Mucosa of descending colon (tissue), 3 donors: ENCODE measurements around the gene ACSL1. TPM values are rescaled to one million over a fixed set of nuclear protein-coding genes. Genes with fewer than 3 reads are reported as not detected.

Source experiments
- ATAC-seq: fragments of 200-7000 bp; cut with Tn5 transposase; one replicate; pipeline ENCODE4 v1.9.1; 2020; ENCODE audit warnings: mild to moderate bottlenecking, moderate library complexity
- DNase-seq, 3 donors: peaks; one replicate each; pipeline ENCODE4 v3.0.0-alpha.2; 2020
- H3K36me3 ChIP-seq: fragments of 200-600 bp; one replicate; pipeline ENCODE4 v1.8.0; 2021; ENCODE audit warnings: low read depth, mild to moderate bottlenecking
- H3K4me1 ChIP-seq: fragments of 200-600 bp; one replicate; pipeline ENCODE4 v1.8.0; 2021; ENCODE audit warnings: low read depth, mild to moderate bottlenecking
- H3K4me3 ChIP-seq: fragments of 200-600 bp; one replicate; pipeline ENCODE4 v1.8.0; 2021; ENCODE audit warnings: mild to moderate bottlenecking
- H3K9me3 ChIP-seq: fragments of 200-600 bp; one replicate; pipeline ENCODE4 v1.8.0; 2021; ENCODE audit warnings: mild to moderate bottlenecking
- intact Hi-C, 2 donors: fragments of 100-400 bp; cut with DNase I in 1 of 2; cut with micrococcal nuclease in 1 of 2; formaldehyde crosslinking; loops; one replicate each; pipeline versions ENCODE4 v1.11.0 to v1.11.1; 2022; cut with DNase I, micrococcal nuclease
- total RNA-seq, 3 donors: library from RNA; stranded (reverse); fragmentation: NEBNext Ultra II Directional in 2 of 3; extraction: Animal tissue kit (Norgen Biotek cat#: 25700) in 2 of 3; gene quantifications; one replicate each; pipeline versions ENCODE4 v1.2.1 to v1.2.4, GENCODE V29; 2021 to 2023
- TF ChIP-seq, protein P1 (sequence below): fragments of 200-600 bp; IDR thresholded peaks from one replicate; pipeline ENCODE4 v1.8.0; 2022; ENCODE audit warnings: antibody characterized with exemption, mild to moderate bottlenecking
- donor health status: DM: no; HTN: no; CAD: no; lungs with moderate emphysema.
- donor health status: DM: no; HTN: no; CAD: no.
- donor health status: DM: no; HTN: yes; CAD: no.

Gene ACSL1
- total RNA-seq, 3 donors from 2014 or later, result 37.4 to 51.4 (median 39.0) TPM

DNA sequence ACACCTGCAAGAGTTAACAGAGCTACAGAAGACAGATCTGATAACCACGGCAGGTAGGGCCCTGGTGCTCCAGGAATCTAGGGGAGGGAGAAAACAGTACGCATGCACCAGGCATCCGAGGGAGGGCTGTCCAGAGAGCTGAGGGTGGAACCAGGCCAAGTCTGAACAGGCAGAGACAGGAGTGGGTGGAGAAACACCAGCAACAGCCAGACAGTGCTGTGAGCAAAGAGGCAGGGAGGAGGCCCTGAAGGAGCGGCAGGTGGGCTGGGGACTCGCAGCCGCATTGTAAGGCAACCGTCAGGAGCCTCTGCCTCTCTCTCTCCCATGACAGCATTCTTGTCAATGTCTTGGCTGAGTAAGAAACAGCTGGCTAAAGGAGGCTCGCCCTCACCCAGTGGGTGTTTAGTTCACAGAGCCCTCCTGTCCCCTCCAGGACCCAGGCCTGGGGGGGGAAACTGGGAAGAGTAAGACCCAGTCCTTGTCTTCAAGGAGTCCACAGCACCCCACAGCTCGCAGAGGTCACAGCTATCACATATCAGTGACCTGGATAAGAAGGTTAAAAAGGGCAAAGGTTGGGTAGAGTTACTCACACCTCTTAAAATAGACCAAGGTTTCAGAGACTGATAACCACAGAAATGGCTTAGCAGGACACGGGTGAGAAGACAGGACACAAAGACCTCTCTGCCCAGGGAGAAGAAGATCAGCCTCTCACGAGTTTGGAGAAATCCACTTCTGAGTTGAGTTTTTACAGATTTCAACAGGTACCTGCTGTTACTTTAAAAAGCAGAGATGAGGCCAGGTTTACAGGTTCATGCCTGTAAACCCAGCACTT lies 10.5 kb downstream of the ACSL1 start:
- no peaks in the 10 kb centered on the region for H3K36me3 ChIP-seq
- H3K4me1 ChIP-seq, result peaks cover 17% of the 10 kb centered on the region
- no peak overlapping the region for H3K4me3 ChIP-seq
- H3K9me3 ChIP-seq, result no peaks in the 10 kb centered on the region
- DNase-seq (peak; percentile 79 to 87 (median 80)), ATAC-seq (peak; percentile 95)
- intact Hi-C loops, result no loop called here
- TF ChIP-seq, protein P1, sequence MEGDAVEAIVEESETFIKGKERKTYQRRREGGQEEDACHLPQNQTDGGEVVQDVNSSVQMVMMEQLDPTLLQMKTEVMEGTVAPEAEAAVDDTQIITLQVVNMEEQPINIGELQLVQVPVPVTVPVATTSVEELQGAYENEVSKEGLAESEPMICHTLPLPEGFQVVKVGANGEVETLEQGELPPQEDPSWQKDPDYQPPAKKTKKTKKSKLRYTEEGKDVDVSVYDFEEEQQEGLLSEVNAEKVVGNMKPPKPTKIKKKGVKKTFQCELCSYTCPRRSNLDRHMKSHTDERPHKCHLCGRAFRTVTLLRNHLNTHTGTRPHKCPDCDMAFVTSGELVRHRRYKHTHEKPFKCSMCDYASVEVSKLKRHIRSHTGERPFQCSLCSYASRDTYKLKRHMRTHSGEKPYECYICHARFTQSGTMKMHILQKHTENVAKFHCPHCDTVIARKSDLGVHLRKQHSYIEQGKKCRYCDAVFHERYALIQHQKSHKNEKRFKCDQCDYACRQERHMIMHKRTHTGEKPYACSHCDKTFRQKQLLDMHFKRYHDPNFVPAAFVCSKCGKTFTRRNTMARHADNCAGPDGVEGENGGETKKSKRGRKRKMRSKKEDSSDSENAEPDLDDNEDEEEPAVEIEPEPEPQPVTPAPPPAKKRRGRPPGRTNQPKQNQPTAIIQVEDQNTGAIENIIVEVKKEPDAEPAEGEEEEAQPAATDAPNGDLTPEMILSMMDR, result no peak

GRCh38 chr4:184814686-184815045 lies 11.1 kb downstream of the ACSL1 start:
- TF ChIP-seq, protein P1, result no peak

GRCh38 chr4:184812651-184813181 lies 13.1 kb downstream of the ACSL1 start:
- peaks cover 17% of the 10 kb centered on the region for H3K4me1 ChIP-seq
- ATAC-seq (no peak), DNase-seq (no peak)
- intact Hi-C loops, result no loop called here
- TF ChIP-seq, protein P1, result no peak
- H3K4me3 ChIP-seq, result no peak overlapping the region
- no peaks in the 10 kb centered on the region for H3K9me3 ChIP-seq
- no peaks in the 10 kb centered on the region for H3K36me3 ChIP-seq

More at GRCh38 chr4:184814686-184815045, 11.1 kb downstream of the ACSL1 start:
- DNase-seq (no peak), ATAC-seq (peak; percentile 6)
- H3K9me3 ChIP-seq, result no peaks in the 10 kb centered on the region
- H3K4me1 ChIP-seq, result peaks cover 17% of the 10 kb centered on the region
- intact Hi-C loops, result no loop called here
- no peaks in the 10 kb centered on the region for H3K36me3 ChIP-seq
- H3K4me3 ChIP-seq, result peak overlapping the region; percentile 0

- TF ChIP-seq, protein P1, result no peak
- no peak overlapping the region for H3K4me3 ChIP-seq
- ATAC-seq (no peak), DNase-seq (no peak)
- H3K4me1 ChIP-seq, result peaks cover 17% of the 10 kb centered on the region
- no peaks in the 10 kb centered on the region for H3K36me3 ChIP-seq
- intact Hi-C loops, result no loop called here
- no peaks in the 10 kb centered on the region for H3K9me3 ChIP-seq
Measured at GRCh38 chr4:184812199-184812542, 13.6 kb downstream of the ACSL1 start.

DNA sequence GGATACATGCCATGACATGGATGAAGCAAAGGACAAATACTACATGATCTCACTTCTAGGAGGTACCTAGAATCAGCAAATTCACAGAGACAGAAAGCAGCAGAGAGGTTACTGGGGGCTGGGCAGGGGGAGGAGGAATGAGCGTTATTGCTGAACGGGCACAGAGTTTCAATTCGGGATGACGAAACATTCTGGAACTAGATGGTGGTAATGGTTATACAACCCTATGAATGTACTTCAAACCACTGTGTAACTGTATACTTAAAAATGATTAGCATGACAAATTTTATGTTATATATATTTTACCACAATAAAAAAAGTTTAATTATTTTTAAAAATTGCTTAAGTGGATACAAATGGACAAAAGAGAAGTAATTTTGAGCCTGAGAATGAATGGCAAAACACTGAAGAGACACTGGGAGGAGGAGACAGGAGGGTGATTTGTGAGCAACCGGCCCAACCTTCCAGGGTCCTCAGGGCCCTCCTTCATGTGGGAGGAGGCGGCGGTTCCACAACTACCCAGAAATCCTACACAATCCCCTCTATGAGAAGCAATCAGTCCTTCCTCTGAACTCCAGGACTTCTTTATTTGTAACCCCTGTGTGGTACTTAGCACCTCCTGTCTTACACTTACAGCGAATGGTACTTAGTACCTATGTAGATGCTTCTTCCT lies 14.1 kb downstream of the ACSL1 start:
- ATAC-seq, result no peak
- no peak overlapping the region for H3K4me3 ChIP-seq
- no peak for DNase-seq
- H3K9me3 ChIP-seq, result no peaks in the 10 kb centered on the region
- TF ChIP-seq, protein P1, result no peak
- intact Hi-C loops, result no loop called here
- H3K36me3 ChIP-seq, result no peaks in the 10 kb centered on the region
- peaks cover 18% of the 10 kb centered on the region for H3K4me1 ChIP-seq
